Common myeloid progenitor, CD34-positive (primary cell): Measurements from ENCODE around the gene THUMPD3.

Experiments
- CTCF ChIA-PET: fragments of 350-600 bp; sonication (Branson Sonifier 250); formaldehyde crosslinking; loops from one replicate; lab custom pipeline; 2021; ENCODE audit warnings: antibody characterized with exemption; lab: Charles Lee
- POLR2A ChIA-PET: fragments of 350-600 bp; sonication (Branson Sonifier 250); formaldehyde crosslinking; loops from one replicate; lab custom pipeline; 2021; ENCODE audit warnings: antibody characterized with exemption; lab: Charles Lee
- DNase-seq, 3 donors: peaks; one replicate each; pipeline versions ENCODE4 v3.0.0 to v3.0.0-alpha.2; 2013
- H3K27ac ChIP-seq, 2 experiments: 1 replicate in 1 of 2; 2 replicates in 1 of 2; pipeline ENCODE4 v1.7.0; 2013; ENCODE audit warnings: inconsistent platforms in 2 of 2, low read length in 2 of 2, mild to moderate bottlenecking in 2 of 2, low read depth in 1 of 2, moderate library complexity in 1 of 2; ENCODE audit not compliant: severe bottlenecking in 2 of 2, insufficient read depth in 1 of 2, poor library complexity in 1 of 2
- H3K27me3 ChIP-seq, 5 experiments: replicated peaks in 2 of 5; 1 replicate in 3 of 5; 2 replicates in 2 of 5; pipeline versions ENCODE4 v1.6.1 to v1.7.0; 2013; ENCODE audit warnings: low read length in 4 of 5, mild to moderate bottlenecking in 2 of 5, moderate library complexity in 2 of 5, inconsistent platforms in 1 of 5; ENCODE audit not compliant: insufficient read depth in 5 of 5, control insufficient read depth in 4 of 5
- H3K36me3 ChIP-seq, 4 experiments: 1 replicate in 2 of 4; 2 replicates in 2 of 4; pipeline versions ENCODE4 v1.6.1 to v1.7.0; 2013; ENCODE audit warnings: low read length in 3 of 4, control low read depth in 1 of 4, mild to moderate bottlenecking in 1 of 4; ENCODE audit not compliant: control insufficient read depth in 4 of 4, insufficient read depth in 4 of 4
- H3K4me1 ChIP-seq, 4 experiments: 1 replicate in 3 of 4; 2 replicates in 1 of 4; pipeline versions ENCODE4 v1.6.1 to v1.7.1; 2013; ENCODE audit warnings: low read length in 3 of 4, mild to moderate bottlenecking in 3 of 4, control low read depth in 1 of 4, inconsistent platforms in 1 of 4, moderate library complexity in 1 of 4; ENCODE audit not compliant: control insufficient read depth in 4 of 4, insufficient read depth in 4 of 4; ENCODE audit errors: control extremely low read depth in 1 of 4
- H3K4me3 ChIP-seq, 7 experiments: 1 replicate in 4 of 7; 2 replicates in 3 of 7; pipeline versions ENCODE4 v1.5.1 to v1.7.0; 2013; ENCODE audit warnings: mild to moderate bottlenecking in 7 of 7, low read length in 6 of 7, moderate library complexity in 6 of 7, inconsistent platforms in 2 of 7, low read depth in 2 of 7, control low read depth in 1 of 7; ENCODE audit not compliant: insufficient read depth in 4 of 7, control insufficient read depth in 1 of 7; ENCODE audit errors: extremely low read depth in 1 of 7
- H3K9me3 ChIP-seq, 5 experiments: 1 replicate in 4 of 5; 2 replicates in 1 of 5; pipeline versions ENCODE4 v1.6.1 to v1.7.1; 2013; ENCODE audit warnings: low read length in 4 of 5, mild to moderate bottlenecking in 2 of 5, inconsistent platforms in 1 of 5, low read depth in 1 of 5, moderate library complexity in 1 of 5; ENCODE audit not compliant: control insufficient read depth in 4 of 5, insufficient read depth in 2 of 5; ENCODE audit errors: control extremely low read depth in 1 of 5
- WGBS: methylation state at CpG from one replicate; pipeline ENCODE4 v1.1.5; 2013; ENCODE audit not compliant: insufficient coverage; 5-methylcytosine and 5-hydroxymethylcytosine counted together

Gene THUMPD3

GRCh38 chr3:9396632-9397331 is 33.9 kb downstream of the THUMPD3 start:
- H3K4me3 ChIP-seq = peak overlapping the region; percentile 47 to 96 (median 85)
- peaks cover 28 to 71% (median 51%) of the 10 kb centered on the region in 4 experiments for H3K4me1 ChIP-seq
- no peaks in the 10 kb centered on the region for H3K27me3 ChIP-seq
- under 1% methylated on average over 52 of the region's 71 CpGs for WGBS
- peaks cover 2 to 36% (median 8%) of the 10 kb centered on the region in 4 experiments for H3K36me3 ChIP-seq
- H3K27ac ChIP-seq = peak overlapping the region; percentile 89 to 95
- CTCF ChIA-PET = interaction anchor here (0.7 to 4.2 kb wide), 8 partner anchors 8 to 34 kb away, joined by 3 to 24 read pairs (median 8); partner anchors contain the start of gene THUMPD3
- POLR2A ChIA-PET = interaction anchor here (0.7 to 3.2 kb wide), 16 partner anchors 8 to 251 kb away, joined by 3 to 70 read pairs (median 4); partner anchors contain the start of gene THUMPD3
- no peaks in the 10 kb centered on the region for H3K9me3 ChIP-seq
- DNase-seq = peak; percentile 100

GRCh38 chr3:9397332-9397905 is 34.6 kb downstream of the THUMPD3 start, which contains the start of gene SETD5:
Gene SETD5 (plus strand): TSS chr3:9397615. CDS start chr3:9428939, 31,324 bp downstream.
- no peaks in the 10 kb centered on the region for H3K27me3 ChIP-seq
- ChIA-PET CTCF (interaction anchor here (1.0 to 1.2 kb wide), 2 partner anchors 19 to 31 kb away, joined by 3 read pairs; no protein-coding TSS in a partner anchor), POLR2A (interaction anchor here (1.0 to 3.2 kb wide), 11 partner anchors 8 to 44 kb away, joined by 3 to 70 read pairs (median 4); partner anchors contain the start of gene THUMPD3)
- H3K4me3 ChIP-seq = peak within 1 kb of the TSS; percentile 76 to 97 (median 95)
- peak within 1 kb of the TSS; percentile 99 for H3K27ac ChIP-seq
- peaks cover 2 to 30% (median 8%) of the 10 kb centered on the region in 4 experiments for H3K36me3 ChIP-seq
- no peaks in the 10 kb centered on the region for H3K9me3 ChIP-seq
- peaks cover 27 to 74% (median 54%) of the 10 kb centered on the region in 4 experiments for H3K4me1 ChIP-seq
- peak; percentile 96 to 99 (median 99) for DNase-seq
- WGBS = under 1% methylated on average over 40 of the region's 63 CpGs

- Histone ChIP-seq H3K4me1 (peaks cover 30 to 74% (median 55%) of the 10 kb centered on the region in 4 experiments), H3K4me3 (peak overlapping the region; percentile 76 to 97 (median 92)), H3K27ac (peak overlapping the region; percentile 99), H3K9me3 (no peaks in the 10 kb centered on the region), H3K27me3 (no peaks in the 10 kb centered on the region), H3K36me3 (peaks cover 2 to 23% (median 8%) of the 10 kb centered on the region in 4 experiments)
- 0% methylated on average over 33 of the region's 47 CpGs for WGBS
- CTCF ChIA-PET = interaction anchor here (1.0 to 2.6 kb wide), 4 partner anchors 19 to 31 kb away, joined by 3 to 17 read pairs (median 10); no protein-coding TSS in a partner anchor
- POLR2A ChIA-PET = interaction anchor here (1.2 to 3.2 kb wide), 6 partner anchors 20 to 45 kb away, joined by 3 to 70 read pairs (median 8); partner anchors contain the start of gene THUMPD3
- peak in 2 of 3 donors; percentile 40 to 51 for DNase-seq
Measured at GRCh38 chr3:9397906-9398699, 35.2 kb downstream of the THUMPD3 start.

- ChIA-PET POLR2A (interaction anchor here (0.5 to 2.1 kb wide), 4 partner anchors 12 to 36 kb away, joined by 4 to 6 read pairs (median 4); partner anchors contain the start of gene THUMPD3), CTCF (interaction anchor here (0.9 to 2.6 kb wide), 7 partner anchors 12 to 45 kb away, joined by 3 to 17 read pairs (median 9); no protein-coding TSS in a partner anchor)
- peaks cover 30 to 72% (median 56%) of the 10 kb centered on the region in 4 experiments for H3K4me1 ChIP-seq
- H3K27me3 ChIP-seq = no peaks in the 10 kb centered on the region
- WGBS = 0% methylated on average over 3 of the region's 7 CpGs
- H3K36me3 ChIP-seq = peaks cover 2 to 16% (median 4%) of the 10 kb centered on the region in 4 experiments
- no peaks in the 10 kb centered on the region for H3K9me3 ChIP-seq
- peak overlapping the region; percentile 99 for H3K27ac ChIP-seq
- peak in 2 of 3 donors; percentile 71 to 75 for DNase-seq
- H3K4me3 ChIP-seq = peak overlapping the region; percentile 76 to 97 (median 92)
Measured at GRCh38 chr3:9398700-9399336, 36.0 kb downstream of the THUMPD3 start.

GRCh38 chr3:9399337-9399703 is 36.5 kb downstream of the THUMPD3 start:
- ChIA-PET CTCF (interaction anchor here (0.9 to 2.6 kb wide), 9 partner anchors 10 to 46 kb away, joined by 3 to 17 read pairs (median 6); partner anchors contain the start of gene THUMPD3), POLR2A (interaction anchor here (0.9 to 2.1 kb wide), 3 partner anchors 11 to 36 kb away, joined by 4 to 6 read pairs (median 4); partner anchors contain the start of gene THUMPD3)
- no peak for DNase-seq
- Histone ChIP-seq H3K9me3 (no peaks in the 10 kb centered on the region), H3K36me3 (peaks cover 2 to 11% (median 4%) of the 10 kb centered on the region in 4 experiments), H3K4me1 (peaks cover 30 to 73% (median 55%) of the 10 kb centered on the region in 4 experiments), H3K27me3 (no peaks in the 10 kb centered on the region), H3K4me3 (peak overlapping the region in 6 of 7 experiments; percentile 82 to 97 (median 94)), H3K27ac (peak overlapping the region; percentile 99)
- 0% methylated on average over 2 of the region's 2 CpGs for WGBS
